ENCODE data around the gene PAH.

PAH gene

DNA sequence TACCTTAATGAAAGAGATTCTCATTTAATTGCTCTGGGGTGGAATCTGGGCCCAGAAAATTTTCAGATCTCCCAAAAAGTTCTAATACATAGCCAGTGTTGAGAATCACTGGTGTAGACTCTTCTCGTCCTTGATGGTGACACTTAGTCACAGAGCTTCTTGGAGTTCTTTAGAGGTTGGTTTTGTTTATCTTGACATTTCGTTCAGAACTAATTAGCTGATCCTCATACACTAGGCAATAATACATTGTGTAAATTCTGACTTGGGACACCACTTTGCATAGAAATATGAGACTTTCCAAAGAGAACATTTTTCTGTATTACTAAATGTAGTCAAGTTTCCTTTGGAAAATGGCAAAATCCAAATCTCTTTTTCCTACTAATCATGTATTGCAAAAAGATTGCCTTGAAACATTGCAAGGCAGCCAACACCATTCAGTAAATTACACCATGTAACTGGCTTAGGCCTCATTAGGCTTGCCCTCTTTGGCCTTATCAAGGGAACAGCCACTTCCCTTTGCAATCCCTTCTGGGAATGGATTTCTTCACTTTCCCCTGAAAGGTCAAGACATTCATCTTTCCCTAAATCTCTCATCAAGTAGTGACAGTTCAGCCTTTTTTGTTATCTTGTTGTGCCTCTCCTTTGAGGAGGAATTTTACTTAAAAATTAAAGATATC is 102.2 kb downstream of the PAH start:
- no peak for DNase-seq

DNA sequence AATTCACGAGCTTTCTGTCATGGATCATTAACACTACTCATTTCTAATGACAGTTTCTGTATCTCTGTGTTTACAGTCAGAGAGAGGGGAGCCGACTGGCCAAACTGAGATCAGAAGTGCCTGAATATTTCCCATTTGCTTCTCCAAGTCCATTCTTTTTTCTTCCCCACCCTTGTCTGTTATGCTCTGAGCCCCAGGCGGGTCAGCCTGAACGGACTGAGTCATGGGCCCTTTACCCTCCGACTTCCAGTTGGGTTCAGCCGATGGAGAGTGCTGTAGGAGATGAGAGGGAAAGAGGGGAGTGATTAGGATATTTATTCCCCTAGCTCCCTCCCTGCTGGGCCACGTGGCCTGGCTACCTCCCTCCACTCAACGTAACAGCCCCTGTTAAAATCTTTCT is 104.7 kb downstream of the PAH start:
- no peak for DNase-seq

DNA sequence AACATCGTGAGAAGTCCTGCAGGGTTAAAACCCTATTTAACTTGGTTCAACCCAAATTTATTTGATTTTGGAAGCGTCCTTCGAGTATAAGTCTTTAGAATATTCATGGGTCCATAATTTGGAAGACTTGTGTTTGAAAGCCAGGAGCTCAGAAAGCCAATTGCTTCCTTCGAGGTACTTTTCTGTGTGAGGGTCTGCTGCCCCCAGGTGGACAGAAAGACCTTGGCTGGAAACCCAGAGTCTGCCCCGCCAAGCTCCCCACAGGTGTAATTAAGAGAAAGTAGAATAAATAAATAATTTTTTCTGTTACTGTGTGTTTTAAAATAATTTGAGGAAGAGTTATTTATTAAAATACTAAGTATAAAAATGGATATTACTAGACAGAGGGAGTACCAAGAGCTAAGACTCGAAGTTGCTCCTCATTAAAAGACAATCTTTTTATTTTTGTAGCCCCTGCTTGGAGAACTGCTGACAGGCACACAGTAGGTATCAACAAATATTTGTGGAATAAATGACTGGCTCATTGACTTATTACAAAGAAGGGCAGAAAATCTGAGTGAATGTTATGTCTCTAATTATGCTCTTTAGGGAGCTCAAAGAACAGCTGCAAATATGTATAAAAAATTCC is 105.8 kb downstream of the PAH start:
- DNase-seq = no peak

- no peak for DNase-seq
Observed at GRCh38 chr12:102808412-102808811, 108.6 kb downstream of the PAH start.

- no peak for DNase-seq
Observed at GRCh38 chr12:102806592-102806991, 110.5 kb downstream of the PAH start.

GRCh38 chr12:102806110-102806509 is 110.9 kb downstream of the PAH start:
- DNase-seq = no peak

- no peak for DNase-seq
Observed at GRCh38 chr12:102800565-102800964, 116.5 kb downstream of the PAH start.

DNA sequence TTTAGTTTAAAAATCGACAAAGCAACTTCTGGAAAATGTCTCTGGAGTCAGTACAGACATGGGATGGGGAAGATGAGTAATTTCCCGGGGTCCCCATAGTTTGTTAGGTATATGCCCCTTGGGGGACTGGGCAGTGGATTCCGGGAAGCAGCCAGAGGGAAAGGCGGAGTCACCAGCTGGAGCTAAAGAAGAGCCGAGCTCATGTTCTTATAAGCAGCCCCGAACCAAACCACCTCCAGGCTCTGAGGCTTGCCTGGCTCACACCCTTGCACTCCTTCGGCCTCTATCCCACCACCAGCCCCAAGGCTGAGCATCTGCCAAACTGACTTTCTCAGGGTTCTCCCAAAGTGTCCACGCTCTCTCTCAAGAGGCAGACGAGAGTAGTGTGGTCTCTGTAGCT is 117.8 kb downstream of the PAH start:
- DNase-seq = no peak

DNA sequence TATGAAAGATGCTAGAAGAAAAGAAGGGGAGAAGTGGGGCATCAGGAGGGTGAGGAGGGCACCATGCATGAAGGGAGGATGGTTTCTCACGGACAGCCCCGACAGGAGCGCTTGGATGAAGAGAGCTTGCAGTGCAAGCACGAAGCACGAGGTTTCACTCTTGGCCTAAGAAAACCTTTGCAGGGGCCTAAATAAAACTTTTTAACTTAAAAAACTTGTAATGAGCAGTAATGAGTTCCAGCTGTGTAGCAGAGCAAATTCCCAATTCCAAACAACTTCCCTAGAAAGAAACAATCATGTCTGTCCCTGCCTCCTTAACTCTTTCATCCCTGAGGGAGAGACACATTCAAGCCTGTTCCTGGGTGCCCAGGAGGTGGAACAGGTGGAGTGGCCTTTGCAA is 119.5 kb downstream of the PAH start:
- no peak for DNase-seq

- DNase-seq = no peak
Observed at GRCh38 chr12:102793921-102794320, 123.1 kb downstream of the PAH start.

Measured in effector CD4-positive, alpha-beta T cell (primary cell).